Stimulated activated naive CD4-positive, alpha-beta T cell treated with Interleukin-2 at 50 U/mL for 16 hours (primary cell): Measurements from ENCODE around the gene SORD.
A peak's percentile ranks its signal among the peaks of the same experiment; 100 is the strongest.
"Not testable (repeated sequence)": the region's sequence is repeated elsewhere in the genome, so short reads cannot be mapped to it uniquely, and the experiment has no call there.

Experiments
- DNase-seq: peaks from one replicate; lab custom pipeline; 2025; lab: John Stamatoyannopoulos, UW

The SORD gene

GRCh38 chr15:45024649-45025048 is 1.7 kb downstream of the SORD start:
- DNase-seq, result not testable (repeated sequence)

- not testable (repeated sequence) for DNase-seq
These were observed 2.6 kb downstream of the SORD start for GRCh38 chr15:45025627-45026026.

- DNase-seq, result no peak
These were observed 3.7 kb downstream of the SORD start for GRCh38 chr15:45026651-45027190.

- DNase-seq, result no peak
These were observed 4.2 kb downstream of the SORD start for GRCh38 chr15:45027220-45027619.

GRCh38 chr15:45030743-45031142 is 7.7 kb downstream of the SORD start:
- DNase-seq, result no peak

- not testable (repeated sequence) for DNase-seq
These were observed 8.6 kb downstream of the SORD start for GRCh38 chr15:45031522-45032028.

- DNase-seq, result not testable (repeated sequence)
These were observed 9.5 kb downstream of the SORD start for GRCh38 chr15:45032501-45032900.

GRCh38 chr15:45034087-45034486 is 11.1 kb downstream of the SORD start:
- DNase-seq, result not testable (repeated sequence)

GRCh38 chr15:45034600-45035375 is 11.8 kb downstream of the SORD start:
- not testable (repeated sequence) for DNase-seq

GRCh38 chr15:45036812-45037781 is 14.1 kb downstream of the SORD start:
- DNase-seq, result peak; percentile 55

- no peak for DNase-seq
These were observed 14.9 kb downstream of the SORD start for GRCh38 chr15:45037936-45038335.

GRCh38 chr15:45040396-45040795 is 17.4 kb downstream of the SORD start:
- DNase-seq, result not testable (repeated sequence)

GRCh38 chr15:45041538-45041937 is 18.5 kb downstream of the SORD start:
- DNase-seq, result not testable (repeated sequence)

GRCh38 chr15:45042859-45043258 is 19.9 kb downstream of the SORD start:
- DNase-seq, result not testable (repeated sequence)

GRCh38 chr15:45044270-45044669 is 21.3 kb downstream of the SORD start:
- DNase-seq, result not testable (repeated sequence)

- not testable (repeated sequence) for DNase-seq
These were observed 25.4 kb downstream of the SORD start for GRCh38 chr15:45048449-45048793.

- DNase-seq, result no peak
These were observed 26.0 kb downstream of the SORD start for GRCh38 chr15:45048794-45049631.

- DNase-seq, result no peak
These were observed 27.6 kb downstream of the SORD start for GRCh38 chr15:45050587-45050986.

GRCh38 chr15:45052676-45053075 is 29.7 kb downstream of the SORD start:
- not testable (repeated sequence) for DNase-seq

- DNase-seq, result not testable (repeated sequence)
These were observed 36.0 kb downstream of the SORD start for GRCh38 chr15:45058690-45059675.
